ENCODE results near the gene GRHL1.

Gene GRHL1

GRCh38 chr2:10031886-10032745 is 80.6 kb downstream of the GRHL1 start:
- ChIA-PET CTCF (no interaction called here), POLR2A (ENCODE audit: low non-redundant PET) (no interaction called here)
- no peak for DNase-seq (ENCODE audit: low spot score)
- no peak for TF ChIP-seq CTCF (conservative IDR thresholded peaks at IDR 0.05; ENCODE audit: low read depth)
- no peak overlapping the region for H3K27ac ChIP-seq

GRCh38 chr2:10032746-10033105 is 81.2 kb downstream of the GRHL1 start:
- ChIA-PET POLR2A (ENCODE audit: low non-redundant PET) (no interaction called here), CTCF (interaction anchor here (0.7 kb wide), 1 partner anchor 232 kb away, joined by 3 read pairs; no protein-coding TSS in a partner anchor)
- no peak for DNase-seq (ENCODE audit: low spot score)
- no peak for TF ChIP-seq CTCF (conservative IDR thresholded peaks at IDR 0.05; ENCODE audit: low read depth)
- no peak overlapping the region for H3K27ac ChIP-seq

- H3K27ac ChIP-seq, result no peak overlapping the region
- POLR2A ChIA-PET (ENCODE audit: low non-redundant PET), result no interaction called here
- CTCF ChIA-PET, result interaction anchor here (0.7 to 0.8 kb wide), 2 partner anchors 28 to 233 kb away, joined by 3 to 4 read pairs; no protein-coding TSS in a partner anchor
- DNase-seq (ENCODE audit: low spot score), result no peak
- TF ChIP-seq CTCF (conservative IDR thresholded peaks at IDR 0.05; ENCODE audit: low read depth), result no peak
Measured at GRCh38 chr2:10033251-10034006, 81.9 kb downstream of the GRHL1 start.

GRCh38 chr2:10034333-10035052 is 83.0 kb downstream of the GRHL1 start:
- no peak for DNase-seq (ENCODE audit: low spot score)
- CTCF ChIA-PET, result interaction anchor here (1.0 kb wide), 1 partner anchor 50 kb away, joined by 4 read pairs; no protein-coding TSS in a partner anchor
- POLR2A ChIA-PET (ENCODE audit: low non-redundant PET), result no interaction called here
- no peak for TF ChIP-seq CTCF (conservative IDR thresholded peaks at IDR 0.05; ENCODE audit: low read depth)
- H3K27ac ChIP-seq, result no peak overlapping the region

- peak overlapping the region; percentile 55; the same call in 1 of the 2 replicates for H3K27ac ChIP-seq
- CTCF ChIA-PET, result interaction anchor here (1.0 kb wide), 1 partner anchor 50 kb away, joined by 4 read pairs; no protein-coding TSS in a partner anchor
- POLR2A ChIA-PET (ENCODE audit: low non-redundant PET), result no interaction called here
Measured at GRCh38 chr2:10035053-10035422, 83.5 kb downstream of the GRHL1 start.

More at GRCh38 chr2:10035053-10035422, 83.5 kb downstream of the GRHL1 start:
- DNase-seq (ENCODE audit: low spot score), result no peak
- no peak for TF ChIP-seq CTCF (conservative IDR thresholded peaks at IDR 0.05; ENCODE audit: low read depth)
